ENCODE data around the gene NAP1L1. TPM values are rescaled to one million over a fixed set of nuclear protein-coding genes. Genes with fewer than 3 reads are reported as not detected.

NAP1L1 gene
- total RNA-seq, 1 donor from 2014 or later, result 1,539 TPM

GRCh38 chr12:76013603-76014002, 70.9 kb downstream of the NAP1L1 start:
- no peaks in the 10 kb centered on the region for H3F3A ChIP-seq (ENCODE audit: low read depth)
- H3K4me2 ChIP-seq, result no peak overlapping the region
- Mint-ChIP-seq H3K27me3 (ENCODE audit: insufficient read depth, low read depth) (peaks cover 6% of the 10 kb centered on the region), H3K4me3 (no peak overlapping the region), H3K4me1 (peaks cover 18% of the 10 kb centered on the region), H3K36me3 (no peaks in the 10 kb centered on the region), H3K27ac (no peak overlapping the region), H3K9me3 (peaks cover 3% of the 10 kb centered on the region)
- no peak overlapping the region for H3K4me3 ChIP-seq
- peaks cover 4% of the 10 kb centered on the region for H3K4me1 ChIP-seq
- no peaks in the 10 kb centered on the region for H4K20me1 ChIP-seq (ENCODE audit: low read depth)
- no peak for DNase-seq (ENCODE audit: low spot score)
- H3K27me3 ChIP-seq, result no peaks in the 10 kb centered on the region
- no peaks in the 10 kb centered on the region for H3K9me3 ChIP-seq (ENCODE audit: low read depth)
- TF ChIP-seq CTCF (IDR thresholded peaks at IDR 0.05), result no peak
- TF ChIP-seq EZH2 (IDR thresholded peaks at IDR 0.05), result no peak
- no peak for TF ChIP-seq EZH2phosphoT487 (IDR thresholded peaks at IDR 0.05)
- H3K79me2 ChIP-seq (ENCODE audit: low read depth), result no peaks in the 10 kb centered on the region
- no peak overlapping the region for H3K9ac ChIP-seq
- no peak overlapping the region for H3K27ac ChIP-seq
- no peaks in the 10 kb centered on the region for H3K36me3 ChIP-seq
- H2AFZ ChIP-seq (replicated peaks), result no peak overlapping the region

GRCh38 chr12:76012644-76013043, 71.8 kb downstream of the NAP1L1 start:
- Histone ChIP-seq H3K36me3 (no peaks in the 10 kb centered on the region), H3K4me2 (no peak overlapping the region), H3K4me1 (no peaks in the 10 kb centered on the region), H3K27me3 (no peaks in the 10 kb centered on the region), H3K79me2 (ENCODE audit: low read depth) (no peaks in the 10 kb centered on the region), H4K20me1 (ENCODE audit: low read depth) (no peaks in the 10 kb centered on the region), H3K9me3 (ENCODE audit: low read depth) (no peaks in the 10 kb centered on the region), H2AFZ (replicated peaks) (no peak overlapping the region), H3F3A (ENCODE audit: low read depth) (no peaks in the 10 kb centered on the region), H3K4me3 (no peak overlapping the region), H3K9ac (no peak overlapping the region), H3K27ac (no peak overlapping the region)
- DNase-seq (ENCODE audit: low spot score), result no peak
- Mint-ChIP-seq H3K9me3 (peaks cover 3% of the 10 kb centered on the region), H3K36me3 (no peaks in the 10 kb centered on the region), H3K27ac (no peak overlapping the region), H3K27me3 (ENCODE audit: insufficient read depth, low read depth) (peaks cover 6% of the 10 kb centered on the region), H3K4me3 (no peak overlapping the region), H3K4me1 (peaks cover 10% of the 10 kb centered on the region)
- TF ChIP-seq EZH2 (IDR thresholded peaks at IDR 0.05) (no peak), CTCF (IDR thresholded peaks at IDR 0.05) (no peak), EZH2phosphoT487 (IDR thresholded peaks at IDR 0.05) (no peak)

DNA sequence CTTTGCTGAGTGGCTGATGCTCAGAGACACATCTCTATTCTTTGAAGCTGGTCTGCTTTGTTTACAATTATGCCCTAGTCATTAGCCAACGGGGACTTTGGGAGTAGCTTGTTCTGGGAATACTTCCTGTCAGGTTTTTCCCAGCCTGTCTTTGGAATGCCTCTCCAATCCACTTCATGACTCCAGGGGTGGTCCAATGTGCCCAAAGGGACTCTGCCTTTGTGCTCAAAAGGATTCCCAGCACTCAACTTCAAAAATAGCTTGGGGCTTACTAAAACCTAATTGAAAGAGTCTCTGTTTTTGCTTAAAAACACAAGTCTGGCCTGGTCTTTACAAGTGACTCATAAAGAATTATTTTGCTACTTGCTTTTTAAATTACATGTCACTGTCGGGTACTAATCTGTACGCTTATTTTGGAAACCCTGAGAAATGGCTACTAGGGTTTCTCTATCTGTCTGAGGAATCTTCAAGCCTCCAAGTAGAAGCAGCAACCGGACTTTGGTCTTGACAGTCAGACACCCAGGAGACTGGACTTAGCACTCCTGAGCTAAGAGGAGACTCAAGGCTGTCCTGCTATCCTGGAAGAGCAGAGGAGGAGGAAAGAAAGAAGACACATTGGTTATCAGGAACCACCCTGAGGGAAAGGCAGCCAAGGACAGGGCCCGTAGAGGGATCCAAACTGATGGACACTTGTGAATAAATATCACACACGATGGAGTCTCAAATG, 73.6 kb downstream of the NAP1L1 start:
- Mint-ChIP-seq H3K9me3 (no peaks in the 10 kb centered on the region), H3K4me1 (peaks cover 10% of the 10 kb centered on the region), H3K27me3 (ENCODE audit: insufficient read depth, low read depth) (peaks cover 8% of the 10 kb centered on the region), H3K4me3 (no peak overlapping the region), H3K36me3 (no peaks in the 10 kb centered on the region), H3K27ac (peak overlapping the region; percentile 75)
- Histone ChIP-seq H3K27ac (no peak overlapping the region), H3K79me2 (ENCODE audit: low read depth) (no peaks in the 10 kb centered on the region), H4K20me1 (ENCODE audit: low read depth) (no peaks in the 10 kb centered on the region), H3K9ac (no peak overlapping the region), H3K4me2 (no peak overlapping the region), H2AFZ (replicated peaks) (no peak overlapping the region), H3K4me3 (no peak overlapping the region), H3K4me1 (peaks cover 7% of the 10 kb centered on the region), H3K27me3 (no peaks in the 10 kb centered on the region), H3F3A (ENCODE audit: low read depth) (no peaks in the 10 kb centered on the region), H3K36me3 (no peaks in the 10 kb centered on the region), H3K9me3 (ENCODE audit: low read depth) (no peaks in the 10 kb centered on the region)
- TF ChIP-seq EZH2 (IDR thresholded peaks at IDR 0.05), result no peak
- no peak for TF ChIP-seq EZH2phosphoT487 (IDR thresholded peaks at IDR 0.05)
- no peak for TF ChIP-seq CTCF (IDR thresholded peaks at IDR 0.05)
- DNase-seq (ENCODE audit: low spot score), result peak; percentile 25
